ENCODE data around the gene CSRNP3.
A peak's percentile ranks its signal among the peaks of the same experiment; 100 is the strongest.

CSRNP3 gene

GRCh38 chr2:165594231-165594934 lies 124.9 kb downstream of the CSRNP3 start:
- no peak for DNase-seq

GRCh38 chr2:165594935-165595255 lies 125.4 kb downstream of the CSRNP3 start:
- DNase-seq = no peak

- no peak for DNase-seq
These were observed 127.3 kb downstream of the CSRNP3 start for GRCh38 chr2:165596788-165597187.

GRCh38 chr2:165601065-165601830 lies 131.8 kb downstream of the CSRNP3 start:
- DNase-seq = no peak

- DNase-seq = peak; percentile 3
These were observed 132.5 kb downstream of the CSRNP3 start for GRCh38 chr2:165601928-165602521.

GRCh38 chr2:165609672-165610071 lies 140.2 kb downstream of the CSRNP3 start:
- no peak for DNase-seq

GRCh38 chr2:165610591-165611029 lies 141.1 kb downstream of the CSRNP3 start:
- no peak for DNase-seq

GRCh38 chr2:165617741-165618481 lies 148.4 kb downstream of the CSRNP3 start:
- no peak for DNase-seq

- DNase-seq = no peak
These were observed 149.3 kb downstream of the CSRNP3 start for GRCh38 chr2:165618806-165619205.

GRCh38 chr2:165621086-165621560 lies 151.6 kb downstream of the CSRNP3 start:
- DNase-seq = no peak

GRCh38 chr2:165623161-165623560 lies 153.7 kb downstream of the CSRNP3 start:
- DNase-seq = no peak

GRCh38 chr2:165623783-165624469 lies 154.4 kb downstream of the CSRNP3 start:
- no peak for DNase-seq

- DNase-seq = no peak
These were observed 154.9 kb downstream of the CSRNP3 start for GRCh38 chr2:165624470-165624800.

GRCh38 chr2:165627470-165627869 lies 158.0 kb downstream of the CSRNP3 start:
- DNase-seq = peak; percentile 42

GRCh38 chr2:165629776-165630175 lies 160.3 kb downstream of the CSRNP3 start:
- no peak for DNase-seq

GRCh38 chr2:165630236-165630635 lies 160.7 kb downstream of the CSRNP3 start:
- DNase-seq = no peak

- DNase-seq = no peak
These were observed 161.6 kb downstream of the CSRNP3 start for GRCh38 chr2:165631089-165631488.

GRCh38 chr2:165632594-165632993 lies 163.1 kb downstream of the CSRNP3 start:
- no peak for DNase-seq

GRCh38 chr2:165633431-165633830 lies 163.9 kb downstream of the CSRNP3 start:
- no peak for DNase-seq

- DNase-seq = no peak
These were observed 164.8 kb downstream of the CSRNP3 start for GRCh38 chr2:165634282-165634681.

GRCh38 chr2:165634855-165635254 lies 165.4 kb downstream of the CSRNP3 start:
- DNase-seq = peak; percentile 59

- DNase-seq = no peak
These were observed 166.0 kb downstream of the CSRNP3 start for GRCh38 chr2:165635532-165635931.

Measured in fibroblast of skin of scalp (primary cell).